ENCODE data around the gene WDR75.
A peak's percentile ranks its signal among the peaks of the same experiment; 100 is the strongest.
"Not testable (repeated sequence)": the region's sequence is repeated elsewhere in the genome, so short reads cannot be mapped to it uniquely, and the experiment has no call there.

The WDR75 gene

GRCh38 chr2:189435803-189436202 lies 5.5 kb upstream of the WDR75 start:
- H3K79me2 ChIP-seq (ENCODE audit: insufficient read depth, low read length); ATAC-seq (ENCODE audit: insufficient read depth, low read depth): not testable (repeated sequence)

GRCh38 chr2:189437926-189438325 lies 3.3 kb upstream of the WDR75 start:
- H3K4me3 ChIP-seq (ENCODE audit: low read depth in 1 of 2, low read length in 2 of 2): no peak overlapping the region
- peaks cover 17% of the 10 kb centered on the region for H3K79me2 ChIP-seq (ENCODE audit: insufficient read depth, low read length)
- H3K4me1 ChIP-seq (ENCODE audit: insufficient read depth, low read length): peaks cover 18% of the 10 kb centered on the region
- H3K9ac ChIP-seq (ENCODE audit: low read depth, low read length): no peak overlapping the region
- no peak for TF ChIP-seq EZH2 (IDR thresholded peaks at IDR 0.05; ENCODE audit: borderline replicate concordance, low read depth, low read length, severe bottlenecking)
- no peak for TF ChIP-seq CTCF (IDR thresholded peaks at IDR 0.05; ENCODE audit: borderline replicate concordance, extremely low read depth, low read length, poor library complexity, severe bottlenecking)
- no peaks in the 10 kb centered on the region for H3K9me3 ChIP-seq (ENCODE audit: insufficient read depth, low read length, severe bottlenecking)
- no peaks in the 10 kb centered on the region for H3K27me3 ChIP-seq (ENCODE audit: insufficient read depth, low read length, poor library complexity)
- H3K27ac ChIP-seq (ENCODE audit: low read length): no peak overlapping the region
- DNase-seq (no peak), ATAC-seq (ENCODE audit: insufficient read depth, low read depth) (no peak)
- H2AFZ ChIP-seq (ENCODE audit: low read depth, low read length): no peak overlapping the region
- H3K36me3 ChIP-seq (ENCODE audit: insufficient read depth, low read length): 0 out of 2 replicates have a peak, but pooled peaks cover 3% of the 10 kb centered on the region
- no peak overlapping the region for H3K4me2 ChIP-seq (ENCODE audit: insufficient read depth, low read length)
- H4K20me1 ChIP-seq (ENCODE audit: insufficient read depth, low read length): no peaks in the 10 kb centered on the region

More at GRCh38 chr2:189435803-189436202, 5.5 kb upstream of the WDR75 start:
- H2AFZ ChIP-seq (ENCODE audit: low read depth, low read length); H3K9me3 ChIP-seq (ENCODE audit: insufficient read depth, low read length, severe bottlenecking); H3K4me3 ChIP-seq (ENCODE audit: low read depth in 1 of 2, low read length in 2 of 2); H3K4me1 ChIP-seq (ENCODE audit: insufficient read depth, low read length); DNase-seq; H4K20me1 ChIP-seq (ENCODE audit: insufficient read depth, low read length); H3K36me3 ChIP-seq (ENCODE audit: insufficient read depth, low read length); H3K9ac ChIP-seq (ENCODE audit: low read depth, low read length); H3K4me2 ChIP-seq (ENCODE audit: insufficient read depth, low read length); H3K27me3 ChIP-seq (ENCODE audit: insufficient read depth, low read length, poor library complexity); H3K27ac ChIP-seq (ENCODE audit: low read length): not testable (repeated sequence)

GRCh38 chr2:189439342-189439741 lies 1.9 kb upstream of the WDR75 start:
- Histone ChIP-seq H3K9me3 (ENCODE audit: insufficient read depth, low read length, severe bottlenecking) (no peaks in the 10 kb centered on the region), H3K27me3 (ENCODE audit: insufficient read depth, low read length, poor library complexity) (no peaks in the 10 kb centered on the region), H3K9ac (ENCODE audit: low read depth, low read length) (no peak overlapping the region), H3K79me2 (ENCODE audit: insufficient read depth, low read length) (peaks cover 31% of the 10 kb centered on the region), H3K4me1 (ENCODE audit: insufficient read depth, low read length) (peaks cover 31% of the 10 kb centered on the region), H3K4me3 (ENCODE audit: low read depth in 1 of 2, low read length in 2 of 2) (no peak overlapping the region), H3K36me3 (ENCODE audit: insufficient read depth, low read length) (peaks cover 6% of the 10 kb centered on the region; the same call in 1 of the 2 replicates), H3K27ac (ENCODE audit: low read length) (no peak overlapping the region), H3K4me2 (ENCODE audit: insufficient read depth, low read length) (no peak overlapping the region), H4K20me1 (ENCODE audit: insufficient read depth, low read length) (peaks cover 6% of the 10 kb centered on the region; the same call in 1 of the 2 replicates), H2AFZ (ENCODE audit: low read depth, low read length) (no peak overlapping the region)
- ATAC-seq (ENCODE audit: insufficient read depth, low read depth) (no peak), DNase-seq (no peak)
- TF ChIP-seq EZH2 (IDR thresholded peaks at IDR 0.05; ENCODE audit: borderline replicate concordance, low read depth, low read length, severe bottlenecking) (no peak), CTCF (IDR thresholded peaks at IDR 0.05; ENCODE audit: borderline replicate concordance, extremely low read depth, low read length, poor library complexity, severe bottlenecking) (peak; percentile 28)

- Histone ChIP-seq H3K27ac (ENCODE audit: low read length) (peak overlapping the region; percentile 85), H3K79me2 (ENCODE audit: insufficient read depth, low read length) (peaks cover 43% of the 10 kb centered on the region), H3K9ac (ENCODE audit: low read depth, low read length) (peak overlapping the region; percentile 77), H2AFZ (ENCODE audit: low read depth, low read length) (peak overlapping the region; percentile 90), H3K27me3 (ENCODE audit: insufficient read depth, low read length, poor library complexity) (no peaks in the 10 kb centered on the region), H3K4me2 (ENCODE audit: insufficient read depth, low read length) (peak overlapping the region; percentile 71), H3K9me3 (ENCODE audit: insufficient read depth, low read length, severe bottlenecking) (no peaks in the 10 kb centered on the region), H3K4me3 (ENCODE audit: low read depth in 1 of 2, low read length in 2 of 2) (peak overlapping the region; percentile 55 to 80), H3K36me3 (ENCODE audit: insufficient read depth, low read length) (peaks cover 12% of the 10 kb centered on the region; the same call in 1 of the 2 replicates), H4K20me1 (ENCODE audit: insufficient read depth, low read length) (peaks cover 12% of the 10 kb centered on the region; the same call in 1 of the 2 replicates), H3K4me1 (ENCODE audit: insufficient read depth, low read length) (peaks cover 39% of the 10 kb centered on the region)
- TF ChIP-seq EZH2 (IDR thresholded peaks at IDR 0.05; ENCODE audit: borderline replicate concordance, low read depth, low read length, severe bottlenecking) (no peak), CTCF (IDR thresholded peaks at IDR 0.05; ENCODE audit: borderline replicate concordance, extremely low read depth, low read length, poor library complexity, severe bottlenecking) (no peak)
- peak; percentile 25 for ATAC-seq (ENCODE audit: insufficient read depth, low read depth)
- no peak for DNase-seq
These were observed 679 bp upstream of the WDR75 start for GRCh38 chr2:189440644-189440946.
